Mucosa of stomach (tissue), 1 donor: ENCODE data around the gene ELOB.

Experiments used
- H3K27me3 ChIP-seq: one replicate; pipeline ENCODE4 v1.7.0; 2013; ENCODE audit warnings: mild to moderate bottlenecking, low read length; ENCODE audit not compliant: control insufficient read depth, insufficient read depth
- H3K36me3 ChIP-seq: one replicate; pipeline ENCODE4 v1.7.0; 2013; ENCODE audit warnings: low read length; ENCODE audit not compliant: control insufficient read depth, insufficient read depth
- H3K4me1 ChIP-seq: one replicate; pipeline ENCODE4 v1.7.0; 2013; ENCODE audit warnings: mild to moderate bottlenecking, low read length; ENCODE audit not compliant: control insufficient read depth, insufficient read depth
- H3K4me3 ChIP-seq: one replicate; pipeline ENCODE4 v1.7.0; 2013; ENCODE audit warnings: low read length
- H3K9ac ChIP-seq: one replicate; pipeline ENCODE4 v1.7.0; 2013; ENCODE audit warnings: mild to moderate bottlenecking, low read length, moderate library complexity
- H3K9me3 ChIP-seq: one replicate; pipeline ENCODE4 v1.7.0; 2013; ENCODE audit warnings: mild to moderate bottlenecking, low read length, moderate library complexity; ENCODE audit not compliant: control insufficient read depth
- donor health status: Pancreatic carcinoma.

ELOB gene

DNA sequence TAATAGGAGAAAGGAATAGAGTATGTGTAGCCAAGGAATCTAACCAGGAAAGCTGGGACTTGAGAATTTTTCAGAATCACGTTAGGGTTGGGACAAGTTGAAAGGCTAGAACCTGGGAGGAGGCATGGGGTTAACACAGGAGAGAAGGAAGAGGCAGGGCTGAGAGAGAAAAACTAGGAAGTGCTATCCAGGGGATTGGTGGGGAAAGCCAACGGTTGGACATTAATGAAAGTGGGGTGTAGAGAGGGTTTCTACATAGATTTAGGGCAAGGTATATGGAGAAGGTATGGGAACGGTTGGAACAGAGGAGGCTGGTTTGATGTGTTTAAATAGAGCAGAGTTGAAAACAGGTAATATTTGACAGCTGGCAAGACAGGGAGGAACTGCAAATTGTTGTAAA is 21.9 kb downstream of the ELOB start:
- peak overlapping the region; percentile 76 for H3K9ac ChIP-seq
- H3K4me1 ChIP-seq = peaks cover 27% of the 10 kb centered on the region
- H3K9me3 ChIP-seq = no peaks in the 10 kb centered on the region
- peaks cover 23% of the 10 kb centered on the region for H3K36me3 ChIP-seq
- peak overlapping the region; percentile 21 for H3K4me3 ChIP-seq
- no peaks in the 10 kb centered on the region for H3K27me3 ChIP-seq

DNA sequence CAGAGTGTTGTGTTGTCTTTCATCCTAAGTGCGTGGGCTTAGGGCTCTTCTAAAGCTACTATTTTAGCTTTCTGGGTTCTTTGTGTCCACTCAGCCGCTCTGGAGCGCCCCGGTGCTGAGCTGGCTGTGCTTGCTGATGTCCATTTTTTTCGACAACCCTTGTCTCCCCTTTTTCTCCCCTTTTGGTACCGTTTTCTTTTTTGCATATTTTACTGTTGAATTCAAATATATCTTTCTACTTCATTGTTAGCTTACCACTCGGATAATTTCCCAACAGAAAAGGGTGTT is 23.4 kb downstream of the ELOB start:
- H3K27me3 ChIP-seq = no peaks in the 10 kb centered on the region
- peaks cover 8% of the 10 kb centered on the region for H3K36me3 ChIP-seq
- no peaks in the 10 kb centered on the region for H3K9me3 ChIP-seq
- H3K4me3 ChIP-seq = peak overlapping the region; percentile 56
- H3K4me1 ChIP-seq = peaks cover 27% of the 10 kb centered on the region
- H3K9ac ChIP-seq = peak overlapping the region; percentile 76

DNA sequence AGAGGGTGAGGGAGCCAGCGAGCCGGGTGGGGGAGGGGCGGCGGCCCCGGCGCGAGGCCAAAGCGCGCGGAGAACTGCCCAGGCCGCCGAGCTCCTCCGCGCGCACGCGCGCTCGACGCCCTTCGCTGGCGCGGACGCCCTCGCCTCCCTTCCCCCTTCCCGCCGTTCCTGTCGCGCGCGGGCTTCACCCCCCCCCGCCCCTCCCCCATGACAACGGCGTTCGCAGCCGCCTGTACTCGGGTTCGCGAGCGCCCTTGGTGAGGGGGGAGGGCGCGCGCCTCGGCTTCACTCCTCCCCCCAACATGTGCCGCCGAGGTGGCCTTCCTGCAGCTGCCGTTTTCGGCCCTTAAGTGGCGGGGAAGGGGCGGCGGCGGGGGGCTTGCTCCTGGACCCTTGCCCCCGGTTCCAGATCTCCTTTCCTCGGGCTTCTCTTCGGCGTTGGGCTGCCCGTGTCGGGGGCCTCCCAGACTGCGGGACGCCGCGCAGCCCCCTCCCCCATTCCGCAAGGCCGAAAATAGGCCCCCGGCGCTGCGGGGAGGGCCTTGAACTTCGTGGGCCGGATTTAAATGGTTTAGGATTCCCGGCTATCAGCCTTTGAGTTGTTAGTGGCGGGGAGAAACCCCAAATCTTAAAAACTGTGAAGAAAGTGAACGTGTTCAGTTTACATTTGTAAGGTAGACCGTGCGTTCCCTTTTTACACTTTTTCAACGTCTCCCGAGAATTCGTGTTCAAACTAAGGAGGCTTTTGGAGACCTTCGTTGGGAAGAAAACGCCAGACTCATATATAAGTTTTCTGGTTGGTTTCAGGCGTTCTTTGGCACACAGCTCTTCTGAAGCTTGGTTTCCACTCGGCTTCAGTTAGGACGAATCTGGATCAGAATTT is 24.0 kb downstream of the ELOB start:
- Histone ChIP-seq H3K36me3 (peaks cover 3% of the 10 kb centered on the region), H3K9me3 (no peaks in the 10 kb centered on the region), H3K4me3 (peak overlapping the region; percentile 56), H3K27me3 (no peaks in the 10 kb centered on the region), H3K9ac (peak overlapping the region; percentile 84), H3K4me1 (peaks cover 27% of the 10 kb centered on the region)

DNA sequence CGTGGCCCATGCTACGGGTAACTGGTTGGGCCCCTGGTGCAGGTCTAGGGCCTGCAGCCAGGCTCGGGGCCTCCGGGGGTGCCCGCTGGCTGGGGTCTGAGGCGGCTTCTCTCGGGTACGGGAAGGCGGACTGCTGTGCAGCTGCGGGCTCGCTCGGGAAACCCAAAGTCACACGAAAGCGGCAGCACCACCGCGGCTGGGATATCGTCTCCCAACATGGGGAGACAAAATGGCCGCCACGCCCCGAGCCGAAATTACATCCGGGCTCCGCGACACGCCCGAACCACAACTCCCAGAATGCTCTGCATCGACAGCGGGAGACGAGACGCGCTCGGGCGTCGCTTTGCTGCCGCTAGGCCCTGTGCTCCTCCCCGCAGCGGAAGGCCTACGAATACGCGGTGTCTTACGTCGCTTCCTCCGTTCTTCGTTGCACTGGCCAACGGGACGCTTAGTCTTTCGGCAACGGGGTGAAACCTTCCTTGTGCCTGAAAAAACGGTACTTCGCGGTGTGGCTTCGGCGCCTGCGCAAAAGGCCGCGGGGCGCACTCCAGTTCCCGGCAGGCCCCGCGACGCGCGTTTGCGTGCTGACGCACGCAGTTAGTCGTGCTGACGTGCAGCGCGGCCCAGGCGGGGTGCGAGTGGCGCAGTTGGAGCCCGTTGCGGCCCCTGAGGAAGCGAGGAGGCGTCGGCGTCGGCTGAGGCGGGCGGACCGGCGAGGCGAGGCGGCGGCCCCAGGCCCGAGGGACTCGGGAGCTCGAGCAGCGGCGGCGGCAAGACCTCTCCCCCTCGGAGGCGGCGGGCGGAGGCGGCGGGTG is 24.8 kb downstream of the ELOB start, which contains the start of gene SRRM2:
Gene SRRM2, plus strand, starts transcription at position 604 of the 815 bp plus-strand sequence. CDS start 3,727 bp downstream, outside the sequence.
- Histone ChIP-seq H3K4me1 (peaks cover 27% of the 10 kb centered on the region), H3K9ac (peak within 1 kb of the TSS; percentile 84), H3K4me3 (peak within 1 kb of the TSS; percentile 56), H3K27me3 (no peaks in the 10 kb centered on the region), H3K36me3 (peaks cover 3% of the 10 kb centered on the region), H3K9me3 (no peaks in the 10 kb centered on the region)

DNA sequence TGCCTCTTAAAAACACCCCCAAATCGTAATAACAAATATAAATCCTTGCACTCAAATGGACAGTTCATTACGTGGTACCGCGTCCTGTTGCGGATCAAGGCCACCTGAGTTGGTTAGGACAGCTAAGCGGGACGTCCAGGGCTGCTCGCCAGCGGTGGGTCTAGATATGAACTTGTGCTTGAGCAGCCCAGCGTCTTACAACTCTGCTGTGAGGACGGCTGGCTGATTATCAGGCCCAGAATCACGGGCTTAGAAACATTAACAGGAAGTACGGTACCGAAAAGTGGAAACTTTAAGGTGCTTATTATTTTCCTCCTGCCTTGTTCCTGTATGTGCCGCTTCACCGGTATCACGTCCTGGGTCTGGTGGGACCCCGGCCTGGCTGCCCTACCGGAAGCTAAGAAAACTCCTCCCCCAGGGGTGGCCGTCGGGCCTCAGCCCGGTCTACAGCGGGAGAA is 25.5 kb downstream of the ELOB start:
- peaks cover 3% of the 10 kb centered on the region for H3K36me3 ChIP-seq
- no peaks in the 10 kb centered on the region for H3K9me3 ChIP-seq
- no peaks in the 10 kb centered on the region for H3K27me3 ChIP-seq
- H3K9ac ChIP-seq = peak overlapping the region; percentile 84
- peak overlapping the region; percentile 29 for H3K4me3 ChIP-seq
- H3K4me1 ChIP-seq = peaks cover 27% of the 10 kb centered on the region

DNA sequence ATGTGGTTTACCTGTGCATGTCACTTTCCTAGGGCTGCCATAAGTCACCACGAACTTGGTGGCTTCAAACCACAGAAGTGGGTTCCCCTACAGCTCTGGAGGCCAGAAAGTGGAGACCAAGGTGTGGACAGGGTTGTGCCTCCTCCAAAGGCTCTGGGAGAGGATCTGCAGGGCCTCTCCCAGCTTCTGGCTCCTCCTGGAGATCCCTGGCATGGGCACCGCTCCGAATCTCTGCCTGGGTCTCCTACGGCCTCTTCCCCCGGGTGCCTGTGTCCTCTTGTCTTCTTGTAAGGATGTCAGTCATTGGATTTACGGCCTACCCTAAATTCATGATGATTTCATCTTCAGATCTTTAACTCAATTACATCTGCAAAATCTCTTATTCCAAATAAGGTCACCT is 27.1 kb downstream of the ELOB start:
- Histone ChIP-seq H3K9ac (no peak overlapping the region), H3K4me3 (no peak overlapping the region), H3K27me3 (no peaks in the 10 kb centered on the region), H3K9me3 (no peaks in the 10 kb centered on the region), H3K4me1 (peaks cover 13% of the 10 kb centered on the region), H3K36me3 (no peaks in the 10 kb centered on the region)

DNA sequence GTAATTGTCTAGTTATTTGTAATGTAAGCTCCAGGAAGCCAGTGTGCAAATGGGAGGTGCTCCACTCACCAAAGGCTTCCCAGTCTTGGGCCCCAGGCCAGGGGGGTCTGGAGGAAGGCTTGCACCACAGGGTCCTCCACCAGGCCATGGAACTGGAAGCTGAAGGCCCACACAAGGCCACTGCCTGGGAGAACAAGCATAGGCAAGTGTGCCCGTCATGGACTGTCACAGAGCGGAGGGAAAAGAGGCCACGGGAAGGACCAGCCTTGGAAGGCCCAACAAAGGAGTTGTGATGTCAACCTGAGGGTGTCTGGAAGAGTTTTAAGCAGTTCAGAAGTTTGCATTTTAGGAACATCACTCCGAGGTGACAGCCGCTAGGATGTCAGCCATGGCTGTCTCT is 27.6 kb downstream of the ELOB start:
- H3K36me3 ChIP-seq = no peaks in the 10 kb centered on the region
- H3K9me3 ChIP-seq = no peaks in the 10 kb centered on the region
- no peak overlapping the region for H3K4me3 ChIP-seq
- no peak overlapping the region for H3K9ac ChIP-seq
- H3K27me3 ChIP-seq = no peaks in the 10 kb centered on the region
- peaks cover 11% of the 10 kb centered on the region for H3K4me1 ChIP-seq

DNA sequence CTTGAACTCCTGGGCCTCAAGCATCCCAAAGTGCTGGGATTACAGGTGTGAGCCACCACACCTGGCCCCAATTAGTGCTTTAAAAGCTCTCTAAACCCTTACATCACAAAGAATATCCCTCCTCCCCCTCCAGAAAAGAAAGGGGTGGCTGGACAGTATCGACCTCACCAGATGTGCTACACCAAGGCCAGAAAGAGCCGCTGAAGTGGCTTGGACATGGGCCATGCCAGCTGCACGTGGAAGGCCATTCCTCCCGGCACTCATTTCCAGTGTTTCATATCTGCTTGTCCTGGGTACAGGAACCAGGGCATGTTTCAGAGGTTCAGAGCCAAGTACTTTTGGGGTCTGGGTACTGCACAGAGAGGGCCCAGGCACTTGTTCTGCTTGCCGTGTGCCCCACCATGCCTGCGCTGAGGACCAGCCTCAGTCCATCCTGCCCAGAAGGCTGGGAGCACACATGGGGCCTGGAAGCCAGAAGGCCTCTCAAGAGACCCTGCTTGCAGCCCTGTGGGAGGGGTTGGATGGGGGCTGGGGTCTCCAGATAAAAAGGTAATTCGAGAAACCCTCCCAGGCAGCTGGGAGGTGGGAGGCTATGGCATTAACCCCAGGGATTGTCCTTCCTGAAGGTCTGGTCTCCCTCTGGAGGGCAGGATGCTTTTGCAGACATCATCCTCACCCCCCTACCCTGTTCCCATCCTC is 28.2 kb downstream of the ELOB start:
- no peaks in the 10 kb centered on the region for H3K36me3 ChIP-seq
- H3K9me3 ChIP-seq = no peaks in the 10 kb centered on the region
- peaks cover 11% of the 10 kb centered on the region for H3K4me1 ChIP-seq
- H3K4me3 ChIP-seq = no peak overlapping the region
- H3K27me3 ChIP-seq = no peaks in the 10 kb centered on the region
- no peak overlapping the region for H3K9ac ChIP-seq

DNA sequence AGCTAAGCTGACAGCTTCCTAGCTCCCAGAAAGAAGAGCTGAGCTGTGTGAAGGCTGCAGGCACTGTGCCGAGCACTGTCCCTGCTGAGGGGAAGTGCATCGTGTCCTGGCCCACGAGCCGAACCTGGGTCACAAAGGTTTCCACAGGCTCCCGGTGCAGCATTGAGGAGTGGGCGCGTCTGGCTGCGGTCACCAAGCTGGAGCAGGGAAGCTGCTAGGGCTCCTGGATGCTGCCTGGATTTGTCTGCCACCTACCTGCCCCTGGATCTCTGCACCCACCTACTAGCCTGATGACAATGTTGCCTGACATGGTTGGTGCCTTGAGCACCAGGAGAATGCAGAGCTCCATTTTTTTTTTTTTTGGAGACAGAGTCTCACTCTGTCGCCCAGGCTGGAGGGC is 31.1 kb downstream of the ELOB start:
- no peaks in the 10 kb centered on the region for H3K9me3 ChIP-seq
- no peaks in the 10 kb centered on the region for H3K27me3 ChIP-seq
- H3K4me1 ChIP-seq = no peaks in the 10 kb centered on the region
- H3K36me3 ChIP-seq = no peaks in the 10 kb centered on the region
- H3K4me3 ChIP-seq = no peak overlapping the region
- no peak overlapping the region for H3K9ac ChIP-seq

DNA sequence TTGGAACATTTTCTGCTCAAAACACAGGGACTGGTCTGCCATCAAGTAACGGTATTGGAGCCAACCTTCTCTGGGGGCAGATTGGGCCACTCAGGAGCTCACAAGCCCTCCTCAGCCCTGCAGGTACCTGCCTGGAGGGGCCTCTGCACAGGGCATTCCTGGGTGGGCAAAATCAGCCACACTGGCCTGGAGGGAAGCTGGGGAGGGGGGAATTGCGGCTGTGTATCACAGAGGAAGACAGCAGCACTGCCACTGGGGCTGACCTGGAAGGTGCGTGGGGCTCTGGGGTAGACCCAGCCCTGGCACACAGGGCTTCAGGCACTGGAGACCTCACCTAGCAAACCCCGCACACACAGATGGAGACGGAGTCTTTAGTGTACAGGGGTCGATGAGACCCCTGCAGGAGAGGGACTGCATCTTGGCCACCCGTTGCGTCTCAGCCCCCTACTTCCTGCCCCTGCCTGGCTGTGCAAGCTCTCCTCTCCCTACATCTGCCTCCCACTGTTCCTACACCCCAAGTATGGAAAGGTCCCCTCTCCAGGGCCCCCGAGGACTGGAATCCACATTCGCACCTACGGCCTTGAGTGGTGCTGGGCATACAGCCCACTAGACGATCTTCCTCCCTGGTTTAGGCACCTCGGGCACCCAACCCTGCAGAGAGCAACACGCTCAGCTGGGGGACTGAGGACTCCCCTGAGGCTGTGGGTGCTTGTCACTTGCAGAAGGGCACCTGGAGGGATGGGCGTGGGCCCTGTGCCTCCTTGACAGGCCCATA is 31.8 kb downstream of the ELOB start:
- Histone ChIP-seq H3K4me3 (no peak overlapping the region), H3K4me1 (no peaks in the 10 kb centered on the region), H3K36me3 (no peaks in the 10 kb centered on the region), H3K27me3 (no peaks in the 10 kb centered on the region), H3K9ac (no peak overlapping the region), H3K9me3 (no peaks in the 10 kb centered on the region)

DNA sequence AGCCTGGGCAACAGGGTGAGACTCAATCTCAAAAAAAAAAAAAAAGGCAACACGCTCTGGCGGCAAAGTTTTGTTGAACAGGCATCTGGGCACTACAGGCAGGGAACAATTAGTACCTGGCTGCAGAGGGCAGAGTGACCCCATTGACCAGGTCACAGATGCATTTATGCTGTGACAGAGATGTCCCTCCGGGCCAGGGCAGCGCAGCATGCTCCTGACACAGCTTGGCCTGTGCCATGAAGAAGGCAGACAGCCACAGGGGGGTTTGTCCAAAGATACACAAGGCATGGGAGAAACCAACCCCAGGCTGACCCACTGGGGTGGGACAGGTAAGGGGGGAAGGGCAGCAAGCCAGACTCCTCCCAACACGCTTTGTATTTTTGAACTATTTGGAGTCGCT is 32.4 kb downstream of the ELOB start:
- H3K4me1 ChIP-seq = no peaks in the 10 kb centered on the region

More for the DNA sequence above, 32.4 kb downstream of the ELOB start:
- Histone ChIP-seq H3K36me3 (no peaks in the 10 kb centered on the region), H3K4me3 (no peak overlapping the region), H3K9me3 (no peaks in the 10 kb centered on the region), H3K9ac (no peak overlapping the region), H3K27me3 (peaks cover 2% of the 10 kb centered on the region)
